Neuronal stem cell (in vitro differentiated cells): ENCODE results near the gene TSPAN9.

Experiments
- DNase-seq: peaks from one replicate; pipeline ENCODE4 v3.0.0-alpha.2; 2013; ENCODE audit warnings: low spot score
- H2AFZ ChIP-seq: one replicate; pipeline ENCODE4 v1.6.1; 2013; ENCODE audit warnings: mild to moderate bottlenecking, low read length, inconsistent platforms
- H2AK5ac ChIP-seq: 2 replicates; pipeline ENCODE4 v1.6.1; 2013; ENCODE audit warnings: low read depth, mild to moderate bottlenecking, inconsistent platforms, low read length, moderate library complexity, mixed read lengths
- H2BK120ac ChIP-seq: 2 replicates; pipeline ENCODE4 v1.6.1; 2013; ENCODE audit warnings: low read depth, mild to moderate bottlenecking, inconsistent platforms, low read length, moderate library complexity, mixed read lengths
- H2BK12ac ChIP-seq: one replicate; pipeline ENCODE4 v1.6.1; 2013; ENCODE audit warnings: low read length, inconsistent platforms
- H2BK15ac ChIP-seq: 2 replicates; pipeline ENCODE4 v1.6.1; 2013; ENCODE audit warnings: mild to moderate bottlenecking, low read length, inconsistent platforms, mixed read lengths
- H2BK5ac ChIP-seq: one replicate; pipeline ENCODE4 v1.6.1; 2013; ENCODE audit warnings: inconsistent platforms, mild to moderate bottlenecking, low read length, moderate library complexity
- H3K14ac ChIP-seq: one replicate; pipeline ENCODE4 v1.6.1; 2013; ENCODE audit warnings: low read length, inconsistent platforms
- H3K18ac ChIP-seq: 2 replicates; pipeline ENCODE4 v1.6.1; 2013; ENCODE audit warnings: low read length, inconsistent platforms
- H3K23ac ChIP-seq: 2 replicates; pipeline ENCODE4 v1.6.1; 2013; ENCODE audit warnings: low read depth, mild to moderate bottlenecking, mixed read lengths, low read length, inconsistent platforms; ENCODE audit not compliant: poor library complexity
- H3K27ac ChIP-seq: replicated peaks from 3 replicates; pipeline ENCODE4 v1.5.1; 2013; ENCODE audit warnings: low read length, inconsistent platforms
- H3K27me3 ChIP-seq, 3 experiments: 2 replicates each; pipeline ENCODE4 v1.6.1; 2013; ENCODE audit warnings: low read length in 3 of 3, mild to moderate bottlenecking in 2 of 3, inconsistent platforms in 1 of 3, low read depth in 1 of 3, mixed read lengths in 1 of 3, moderate library complexity in 1 of 3; ENCODE audit not compliant: control insufficient read depth in 3 of 3, insufficient read depth in 3 of 3
- H3K36me3 ChIP-seq, 2 donors: replicated peaks in 1 of 2; 2 replicates each; pipeline ENCODE4 v1.6.1; 2013; ENCODE audit warnings: low read length in 2 of 2; ENCODE audit not compliant: control insufficient read depth in 2 of 2, insufficient read depth in 2 of 2
- H3K4ac ChIP-seq: 2 replicates; pipeline ENCODE4 v1.6.1; 2013; ENCODE audit warnings: inconsistent platforms, mild to moderate bottlenecking, low read length, moderate library complexity
- H3K4me1 ChIP-seq, 2 donors: 1 replicate in 1 of 2; 2 replicates in 1 of 2; pipeline ENCODE4 v1.6.1; 2013; ENCODE audit warnings: low read length in 2 of 2, low read depth in 1 of 2; ENCODE audit not compliant: control insufficient read depth in 2 of 2, insufficient read depth in 1 of 2
- H3K4me2 ChIP-seq: one replicate; pipeline ENCODE4 v1.6.1; 2013; ENCODE audit warnings: mild to moderate bottlenecking, low read length, inconsistent platforms; ENCODE audit not compliant: insufficient read depth, poor library complexity, severe bottlenecking
- H3K4me3 ChIP-seq, 2 donors: 2 replicates each; pipeline ENCODE4 v1.5.1; 2013; ENCODE audit warnings: low read length in 2 of 2, mild to moderate bottlenecking in 2 of 2, inconsistent platforms in 1 of 2, moderate library complexity in 1 of 2
- H3K79me1 ChIP-seq: one replicate; pipeline ENCODE4 v1.6.1; 2013; ENCODE audit warnings: low read depth, mild to moderate bottlenecking, inconsistent platforms, low read length, moderate library complexity
- H3K9ac ChIP-seq: one replicate; pipeline ENCODE4 v1.6.1; 2013; ENCODE audit warnings: mild to moderate bottlenecking, low read depth, low read length, inconsistent platforms; ENCODE audit not compliant: poor library complexity
- H3K9me3 ChIP-seq, 2 donors: replicated peaks in 1 of 2; 2 replicates each; pipeline versions ENCODE3 to v1.6.1; 2013; ENCODE audit warnings: low read length in 2 of 2, mild to moderate bottlenecking in 2 of 2, inconsistent platforms in 1 of 2, low read depth in 1 of 2, mixed read lengths in 1 of 2, moderate library complexity in 1 of 2; ENCODE audit not compliant: control insufficient read depth in 2 of 2, insufficient read depth in 1 of 2
- H4K8ac ChIP-seq: one replicate; pipeline ENCODE4 v1.6.1; 2013; ENCODE audit warnings: low read depth, mild to moderate bottlenecking, inconsistent platforms, low read length, moderate library complexity
- H4K91ac ChIP-seq: one replicate; pipeline ENCODE4 v1.6.1; 2013; ENCODE audit warnings: low read length, low read depth, mild to moderate bottlenecking, inconsistent platforms; ENCODE audit not compliant: poor library complexity
- WGBS, 2 donors: extraction: QIAGEN DNeasy Blood & Tissue Kit; methylation state at CpG; one replicate each; pipeline ENCODE4 v1.1.7; 2013; ENCODE audit warnings: missing lambda C conversion rate in 2 of 2, mixed read lengths in 1 of 2; ENCODE audit not compliant: insufficient read length in 2 of 2, insufficient replicate concordance in 1 of 2; ENCODE audit errors: extremely low coverage in 2 of 2; 5-methylcytosine and 5-hydroxymethylcytosine counted together

Gene TSPAN9

GRCh38 chr12:3256103-3256631 lies 179.0 kb downstream of the TSPAN9 start:
- Histone ChIP-seq H2AFZ (no peak overlapping the region), H3K36me3 (no peaks in the 10 kb centered on the region), H3K4ac (no peak overlapping the region), H3K18ac (peak overlapping the region; percentile 23), H4K91ac (no peak overlapping the region), H2BK12ac (no peak overlapping the region), H3K27me3 (no peaks in the 10 kb centered on the region), H2BK15ac (no peak overlapping the region), H3K79me1 (no peaks in the 10 kb centered on the region), H3K9ac (no peak overlapping the region), H3K9me3 (no peaks in the 10 kb centered on the region), H2BK5ac (no peak overlapping the region), H3K14ac (peak overlapping the region; percentile 11), H2BK120ac (no peak overlapping the region), H4K8ac (no peak overlapping the region), H3K4me2 (no peak overlapping the region), H2AK5ac (no peak overlapping the region), H3K23ac (peak overlapping the region; percentile 12), H3K4me3 (no peak overlapping the region), H3K4me1 (peaks cover 9 to 22% of the 10 kb centered on the region in 2 donors), H3K27ac (no peak overlapping the region)
- DNase-seq = no peak
- WGBS, 2 donors = no CpG with 5 or more reads among the region's 26 CpGs

DNA sequence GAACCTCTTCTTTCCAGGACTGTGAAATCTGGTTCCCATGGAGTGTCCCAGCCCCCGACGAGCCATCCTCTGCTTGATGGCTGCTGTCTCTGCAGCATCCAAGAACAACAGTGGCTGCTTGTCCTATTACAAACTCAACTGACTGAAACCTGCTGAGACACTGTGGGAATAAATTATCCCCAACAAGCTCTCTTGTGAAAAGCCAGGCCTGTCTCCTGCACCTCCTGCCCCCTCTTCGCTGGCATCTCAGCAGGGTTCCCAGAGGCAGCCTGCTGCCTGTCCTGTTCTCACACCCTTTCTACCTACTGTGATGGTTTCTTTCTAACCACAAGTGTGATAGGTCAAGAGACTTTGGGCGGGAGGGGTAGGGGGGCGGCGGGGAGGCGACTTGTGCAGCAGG lies 180.2 kb downstream of the TSPAN9 start:
- Histone ChIP-seq H3K4ac (no peak overlapping the region), H3K4me3 (no peak overlapping the region), H3K18ac (no peak overlapping the region), H2BK120ac (no peak overlapping the region), H3K36me3 (no peaks in the 10 kb centered on the region), H3K14ac (no peak overlapping the region), H3K79me1 (no peaks in the 10 kb centered on the region), H2AK5ac (no peak overlapping the region), H3K27ac (no peak overlapping the region), H3K27me3 (no peaks in the 10 kb centered on the region), H2BK5ac (no peak overlapping the region), H3K9me3 (no peaks in the 10 kb centered on the region), H4K8ac (no peak overlapping the region), H3K9ac (no peak overlapping the region), H3K4me2 (no peak overlapping the region), H3K23ac (no peak overlapping the region), H2BK15ac (no peak overlapping the region), H3K4me1 (peaks cover 11 to 21% of the 10 kb centered on the region in 2 donors), H2BK12ac (no peak overlapping the region), H4K91ac (no peak overlapping the region), H2AFZ (no peak overlapping the region)
- no peak for DNase-seq
- WGBS, 2 donors = no CpG with 5 or more reads among the region's 7 CpGs

DNA sequence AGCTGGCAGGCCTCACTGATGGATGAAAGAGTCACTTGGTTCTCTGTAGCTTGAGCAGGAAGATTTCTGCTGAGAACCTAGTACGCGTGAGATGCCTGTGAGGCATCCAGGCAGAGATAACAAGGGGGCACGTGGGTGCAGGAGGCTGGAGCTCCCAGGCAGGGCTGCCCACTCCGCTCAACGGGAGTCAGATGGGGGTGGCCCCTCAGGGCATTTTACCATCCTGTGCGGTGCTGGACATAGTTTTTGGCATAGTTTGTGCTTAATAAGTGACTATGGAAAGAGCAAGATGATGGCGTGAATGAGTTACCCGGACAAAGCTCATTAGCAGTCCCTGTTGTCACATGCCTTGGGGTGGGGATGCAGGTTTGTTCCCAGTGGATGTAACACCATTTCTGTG lies 182.8 kb downstream of the TSPAN9 start:
- Histone ChIP-seq H2BK12ac (no peak overlapping the region), H3K4me3 (no peak overlapping the region), H3K4me1 (peaks cover 7 to 12% of the 10 kb centered on the region in 2 donors), H2AFZ (no peak overlapping the region), H3K23ac (no peak overlapping the region), H3K4ac (no peak overlapping the region), H3K4me2 (no peak overlapping the region), H4K8ac (no peak overlapping the region), H3K27ac (no peak overlapping the region), H2BK120ac (no peak overlapping the region), H3K79me1 (no peaks in the 10 kb centered on the region), H3K27me3 (no peaks in the 10 kb centered on the region), H2AK5ac (no peak overlapping the region), H3K18ac (no peak overlapping the region), H3K14ac (no peak overlapping the region), H3K36me3 (no peaks in the 10 kb centered on the region), H3K9ac (no peak overlapping the region), H2BK15ac (no peak overlapping the region), H4K91ac (no peak overlapping the region), H2BK5ac (no peak overlapping the region), H3K9me3 (no peaks in the 10 kb centered on the region)
- no CpG with 5 or more reads among the region's 8 CpGs for WGBS, 2 donors
- DNase-seq = no peak

DNA sequence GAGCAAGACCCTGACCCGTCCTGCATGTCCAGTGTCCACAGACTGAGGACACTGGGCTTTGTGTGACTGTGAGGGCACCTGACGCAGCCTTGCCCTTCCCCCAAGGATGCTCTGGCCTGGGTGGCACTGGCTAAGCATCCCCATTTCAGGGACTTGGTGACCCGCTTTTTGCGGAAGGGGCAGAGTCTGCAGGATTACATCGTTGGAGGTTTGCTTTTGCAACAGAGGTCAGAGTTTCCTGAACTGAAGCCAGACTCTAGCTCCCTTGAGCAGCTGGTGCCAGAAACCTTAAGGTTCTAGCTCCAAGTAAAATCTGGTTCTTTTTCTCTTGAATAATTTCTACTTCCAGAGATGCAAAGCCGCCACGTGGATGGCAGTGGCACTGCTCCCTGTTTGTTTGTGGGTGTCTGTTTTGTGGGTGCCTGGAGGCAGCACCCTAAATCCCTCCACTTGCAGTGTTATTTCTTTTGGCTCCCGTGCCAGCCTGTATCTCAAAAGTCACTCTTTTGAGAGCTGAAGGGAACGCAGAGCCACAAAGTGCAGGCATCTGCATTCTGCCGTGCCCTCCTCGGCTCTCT lies 184.7 kb downstream of the TSPAN9 start:
- H2AFZ ChIP-seq = no peak overlapping the region
- H2AK5ac ChIP-seq = no peak overlapping the region
- no peak overlapping the region for H3K27ac ChIP-seq
- H3K14ac ChIP-seq = no peak overlapping the region
- no peak overlapping the region for H2BK5ac ChIP-seq
- no peak overlapping the region for H4K91ac ChIP-seq
- H3K4me3 ChIP-seq = no peak overlapping the region
- no peak overlapping the region for H4K8ac ChIP-seq
- H3K27me3 ChIP-seq = no peaks in the 10 kb centered on the region
- peak overlapping the region; percentile 51 for H2BK12ac ChIP-seq
- peak overlapping the region; percentile 9 for H3K23ac ChIP-seq
- peaks cover 7 to 8% of the 10 kb centered on the region in 2 donors for H3K4me1 ChIP-seq
- no peaks in the 10 kb centered on the region for H3K36me3 ChIP-seq
- H3K79me1 ChIP-seq = no peaks in the 10 kb centered on the region
- no peak overlapping the region for H3K4me2 ChIP-seq
- H3K9ac ChIP-seq = no peak overlapping the region
- H3K9me3 ChIP-seq = no peaks in the 10 kb centered on the region
- no peak overlapping the region for H3K18ac ChIP-seq
- H2BK15ac ChIP-seq = no peak overlapping the region
- no peak overlapping the region for H2BK120ac ChIP-seq
- no CpG with 5 or more reads among the region's 11 CpGs for WGBS, 2 donors
- H3K4ac ChIP-seq = no peak overlapping the region
- DNase-seq = no peak
